CD4-positive, alpha-beta T cell treated with Interleukin-10 for 1 hour (primary cell): Measurements from ENCODE around the gene PSMD13.
A peak's percentile ranks its signal among the peaks of the same experiment; 100 is the strongest.
"Not testable (repeated sequence)": the region's sequence is repeated elsewhere in the genome, so short reads cannot be mapped to it uniquely, and the experiment has no call there.

Experiments
- DNase-seq: peaks from one replicate; pipeline ENCODE4 v3.0.0-alpha.2; 2020

PSMD13 gene

DNA sequence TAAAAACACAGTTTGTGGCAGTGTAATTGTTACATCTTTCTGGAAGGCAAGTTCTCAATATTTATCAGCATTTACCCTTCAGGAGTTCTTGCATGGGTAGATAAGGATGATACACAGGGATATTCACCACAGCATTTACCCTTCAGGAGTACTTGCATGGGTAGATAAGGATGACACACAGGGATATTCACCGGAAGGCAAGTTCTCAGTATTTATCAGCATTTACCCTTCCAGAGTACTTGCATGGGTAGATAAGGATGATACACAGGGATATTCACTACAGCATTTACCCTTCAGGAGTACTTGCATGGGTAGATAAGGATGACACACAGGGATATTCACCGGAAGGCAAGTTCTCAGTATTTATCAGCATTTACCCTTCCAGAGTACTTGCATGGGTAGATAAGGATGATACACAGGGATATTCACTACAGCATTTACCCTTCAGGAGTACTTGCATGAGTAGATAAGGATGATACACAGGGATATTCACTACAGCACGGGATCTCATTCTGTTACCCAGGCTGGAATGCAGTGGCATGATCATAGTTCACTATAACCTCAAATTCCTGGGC, 16.0 kb upstream of the PSMD13 start:
- not testable (repeated sequence) for DNase-seq

DNA sequence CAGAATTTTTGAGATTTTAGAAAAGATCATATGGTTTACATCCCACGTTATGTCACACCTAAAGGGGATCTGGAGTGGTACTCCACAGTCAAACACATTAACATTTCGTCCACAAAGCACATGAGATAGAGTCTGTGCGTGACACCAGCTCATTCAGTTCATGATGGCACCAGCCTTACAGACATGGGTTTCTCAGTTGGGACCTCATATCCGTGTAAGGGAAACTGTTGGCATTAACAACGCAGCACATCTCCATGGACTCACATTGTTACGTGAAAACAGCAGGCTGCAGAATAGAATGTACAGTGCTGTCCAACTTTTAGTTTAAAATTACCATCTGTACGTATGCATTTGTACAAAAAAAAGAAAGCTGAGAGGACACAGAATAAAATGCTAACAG, 15.2 kb upstream of the PSMD13 start:
- no peak for DNase-seq

DNA sequence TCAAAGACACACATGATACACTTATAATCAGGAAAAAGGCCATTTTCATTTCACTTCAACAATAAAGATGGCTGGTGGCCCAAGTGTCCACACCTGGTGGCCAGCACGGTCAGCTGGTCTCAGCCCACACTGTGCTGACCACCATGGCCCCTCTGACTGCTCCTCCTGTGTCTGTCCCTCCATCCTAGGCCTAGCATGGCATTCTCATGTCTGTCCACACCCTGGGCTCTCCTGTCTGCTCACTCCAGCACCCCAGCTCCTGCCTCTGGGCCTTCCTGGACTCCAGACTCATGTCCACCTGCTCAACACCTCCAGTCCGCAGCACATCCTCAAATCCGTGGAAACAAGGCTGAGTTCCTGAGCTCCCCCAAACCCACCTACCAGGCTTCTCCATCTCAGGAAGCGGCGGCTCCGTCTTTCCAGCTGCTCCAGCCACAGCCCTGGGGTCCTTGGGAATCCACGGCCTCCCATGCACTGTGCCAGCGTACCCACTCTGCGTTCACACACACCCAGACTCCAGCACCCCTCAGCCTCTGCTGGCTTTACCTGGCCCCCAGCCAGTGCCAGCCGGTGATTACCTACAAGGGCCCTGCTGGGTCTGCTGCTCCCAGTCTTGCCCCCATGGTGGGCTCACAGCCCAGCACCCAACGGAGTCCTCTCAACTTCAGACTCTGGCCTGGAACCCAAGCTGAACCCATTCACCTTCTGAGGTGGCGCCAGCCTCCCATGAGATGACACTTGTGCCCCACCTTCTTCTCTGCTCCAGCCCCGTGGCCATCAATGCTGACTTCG, 14.6 kb upstream of the PSMD13 start:
- no peak for DNase-seq

DNA sequence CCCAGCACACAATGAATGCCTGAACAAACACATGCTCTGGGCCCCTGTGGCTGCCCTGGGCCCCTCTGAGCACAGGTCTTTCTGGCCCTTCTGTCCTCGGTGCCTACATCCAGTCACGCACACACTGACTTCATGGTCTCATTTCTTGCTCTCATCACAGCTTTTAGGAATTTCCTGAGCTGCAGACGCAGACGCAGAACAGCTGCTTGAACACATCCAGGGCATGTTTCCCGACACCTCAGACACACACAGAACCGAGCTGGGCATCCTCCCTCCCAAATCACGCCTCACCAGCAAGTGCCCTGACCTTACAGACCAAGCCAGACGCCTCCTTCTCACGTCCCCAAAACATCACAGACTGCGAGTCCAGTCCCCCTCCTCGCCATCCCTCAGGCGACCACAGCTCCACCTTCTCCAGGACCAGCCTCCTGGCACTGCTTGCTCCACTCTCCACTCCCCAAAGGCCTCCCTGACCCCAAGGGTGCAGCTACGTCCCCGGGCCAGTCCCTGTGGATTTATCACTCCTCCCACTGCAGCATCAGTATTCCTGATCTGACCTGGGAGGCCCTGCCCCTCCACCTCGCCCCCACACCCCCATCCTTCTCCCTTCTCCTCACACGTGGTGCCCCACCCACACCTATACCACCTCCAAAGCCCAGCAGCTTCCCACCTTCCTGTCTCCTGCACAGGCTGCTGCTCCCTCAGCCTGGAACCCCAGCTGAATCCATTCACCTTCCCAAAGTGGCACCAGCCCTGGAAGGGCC, 13.6 kb upstream of the PSMD13 start:
- DNase-seq = no peak

DNA sequence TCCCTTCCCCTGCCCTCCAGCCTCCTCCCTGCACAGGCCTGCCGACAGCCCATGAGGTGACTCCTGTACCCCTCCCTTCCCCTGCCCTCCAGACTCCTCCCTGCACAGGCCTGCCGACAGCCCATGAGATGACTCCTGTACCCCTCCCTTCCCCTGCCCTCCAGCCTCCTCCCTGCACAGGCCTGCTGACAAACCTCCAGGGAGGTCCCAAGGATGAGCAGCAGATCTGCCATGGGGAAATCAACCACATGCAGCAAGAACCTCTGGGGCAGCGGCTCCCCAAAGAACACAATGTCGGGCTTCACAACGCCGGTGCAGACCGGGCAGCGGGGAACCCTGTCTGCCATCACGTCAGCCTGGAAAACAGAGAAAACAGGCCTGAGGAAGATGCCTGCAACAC, 12.9 kb upstream of the PSMD13 start:
- no peak for DNase-seq

DNA sequence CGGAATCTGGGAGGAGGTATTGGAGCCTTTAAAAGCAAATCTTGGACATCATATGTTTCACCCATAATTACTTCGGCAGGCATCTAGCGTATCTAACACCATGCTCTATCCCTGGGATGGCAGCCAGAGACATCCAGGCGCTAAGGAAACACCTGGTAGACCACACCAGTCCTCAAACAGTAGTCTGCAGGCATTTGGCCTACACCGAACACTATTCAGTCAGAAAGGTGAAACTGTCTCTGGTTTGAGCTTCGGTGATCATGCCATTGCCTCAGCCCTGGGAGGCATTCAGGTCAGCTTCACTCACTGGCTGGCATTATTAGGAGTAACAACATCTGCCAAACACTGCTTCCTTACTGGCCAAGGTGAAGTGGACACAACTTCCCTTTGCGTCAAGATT, 12.4 kb upstream of the PSMD13 start:
- DNase-seq = no peak

DNA sequence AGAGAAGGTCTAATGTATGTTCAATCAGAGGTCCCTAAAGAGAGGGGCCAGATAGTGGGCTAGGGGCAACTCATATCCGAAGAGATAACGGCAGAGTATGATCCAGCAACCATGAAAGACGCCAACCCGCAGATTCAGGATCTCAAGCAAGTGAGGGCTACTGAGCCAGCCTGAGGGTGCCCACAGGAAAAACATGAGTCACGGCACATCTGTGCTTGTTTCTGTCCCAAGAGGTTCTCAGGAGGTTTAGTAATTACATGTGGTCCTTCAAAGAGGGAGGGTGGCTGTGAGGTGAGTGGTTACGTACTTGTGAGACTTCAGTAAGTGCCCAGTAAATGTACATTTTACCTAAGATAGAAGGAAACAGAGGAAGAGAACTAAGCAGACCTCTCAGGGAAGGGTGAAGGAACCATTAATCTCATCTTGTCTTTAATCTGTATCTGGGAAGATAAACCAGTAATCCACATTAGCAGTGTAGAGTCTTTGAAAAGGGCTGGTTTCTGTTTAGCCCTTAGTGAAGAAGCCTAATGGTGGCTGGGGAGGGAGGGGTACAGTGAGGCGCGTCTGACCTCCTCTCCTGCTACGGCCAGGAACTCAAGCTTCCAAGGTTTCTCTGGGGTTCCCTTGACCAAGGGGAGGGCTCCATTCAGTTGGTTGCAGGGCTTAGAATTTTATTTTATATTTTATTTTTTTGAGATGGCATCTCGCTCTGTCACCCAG, 10.9 kb upstream of the PSMD13 start:
- no peak for DNase-seq

DNA sequence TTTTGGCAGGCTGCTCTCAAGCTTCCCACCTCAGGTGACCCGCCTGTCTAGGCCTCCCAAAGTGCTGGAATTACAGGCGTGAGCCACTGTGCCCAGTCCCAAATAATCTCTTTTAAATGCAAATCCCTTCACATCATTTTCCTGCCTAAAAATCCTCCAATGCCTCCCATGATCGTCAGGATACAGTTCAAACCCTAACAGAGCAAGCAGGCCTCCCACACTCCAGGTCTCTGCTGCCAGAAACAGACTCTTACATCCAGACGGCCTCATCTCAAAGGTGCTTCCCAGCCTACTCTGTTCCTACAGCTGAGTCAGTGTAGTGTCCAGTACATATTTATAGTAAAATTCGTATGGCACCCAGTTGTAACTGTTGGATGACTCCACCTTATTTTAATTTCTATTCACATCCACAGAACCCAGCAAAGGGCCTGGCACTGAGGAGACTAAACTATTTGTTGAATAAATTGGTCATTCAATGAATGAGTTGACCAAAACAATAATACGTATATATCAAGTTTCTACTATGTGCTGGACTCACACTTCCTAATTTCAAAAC, 8.9 kb upstream of the PSMD13 start:
- no peak for DNase-seq

DNA sequence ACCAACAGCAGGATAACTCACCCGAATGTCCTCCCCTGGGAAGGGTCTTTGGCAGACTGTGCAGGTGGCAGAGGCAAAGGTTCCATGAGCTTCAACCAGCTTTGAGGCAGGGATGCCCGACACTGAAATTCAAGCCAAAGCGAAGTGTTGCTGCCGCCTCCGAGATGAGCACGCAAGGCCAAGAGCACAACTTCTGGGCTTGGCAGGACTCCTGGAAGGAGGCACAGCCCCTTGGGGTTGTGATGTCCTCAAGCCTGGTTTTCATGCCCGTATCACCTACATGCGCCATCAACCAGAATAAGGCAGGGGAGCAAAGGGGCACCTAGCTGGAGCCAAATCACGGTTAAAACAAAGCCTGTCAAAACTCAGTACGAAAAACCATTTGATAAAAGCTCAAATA, 6.3 kb upstream of the PSMD13 start:
- DNase-seq = no peak

DNA sequence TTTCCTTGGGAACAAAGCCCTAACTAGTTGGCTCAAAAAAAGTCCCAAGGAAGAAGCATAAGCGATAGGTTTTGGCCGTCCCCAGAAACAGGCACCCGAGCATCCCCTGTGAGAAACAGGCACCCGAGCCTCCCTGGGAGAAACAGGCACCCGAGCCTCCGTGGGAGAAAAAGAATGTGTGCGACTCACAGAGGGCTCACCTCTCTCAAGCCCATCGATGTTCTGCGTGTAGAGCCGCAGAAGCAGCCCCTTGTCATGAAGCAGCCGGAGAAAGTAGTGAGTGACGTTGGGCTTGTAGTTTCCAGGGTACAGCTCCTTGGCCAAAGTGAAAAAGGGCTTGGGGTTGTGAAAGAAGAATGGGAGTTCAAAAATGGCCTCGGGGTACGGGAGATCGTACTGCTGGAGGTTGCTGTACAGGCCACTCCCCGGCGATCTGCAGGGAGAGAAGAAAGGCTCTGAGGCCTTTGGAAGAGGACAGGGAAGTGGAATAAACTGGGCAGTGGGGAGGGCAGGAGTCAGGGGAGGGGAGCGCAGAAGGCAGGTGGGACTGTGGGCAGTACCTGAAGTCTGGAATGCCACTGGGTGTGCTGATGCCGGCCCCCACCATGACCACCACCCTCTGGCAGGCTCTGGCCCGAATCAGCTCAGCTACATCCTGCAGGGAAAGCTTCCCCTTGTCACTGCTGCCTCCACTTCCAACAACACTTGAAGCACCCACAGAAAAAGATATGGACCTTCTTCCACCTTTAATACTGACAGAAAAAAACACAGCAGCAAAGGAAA, 3.8 kb upstream of the PSMD13 start:
- DNase-seq = no peak

DNA sequence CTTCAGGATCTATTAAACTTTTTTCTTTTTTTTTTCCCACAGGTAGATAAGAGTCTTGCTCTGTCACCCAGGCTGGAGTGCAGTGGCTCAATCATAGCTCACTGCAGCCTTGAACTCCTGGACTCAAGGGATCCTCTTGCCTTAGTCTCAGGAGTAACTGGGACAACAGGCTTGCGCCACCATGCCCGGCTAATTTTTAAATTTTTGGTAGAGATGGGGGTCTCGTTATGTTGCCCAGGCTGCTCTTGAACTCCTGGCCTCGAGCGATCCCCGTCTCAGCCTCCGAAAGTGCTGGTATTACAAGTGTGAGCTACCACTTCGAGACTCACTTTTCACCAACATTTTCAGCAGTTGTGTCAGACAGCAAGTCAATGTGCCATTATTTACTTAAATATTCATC, 1.6 kb upstream of the PSMD13 start:
- no peak for DNase-seq

DNA sequence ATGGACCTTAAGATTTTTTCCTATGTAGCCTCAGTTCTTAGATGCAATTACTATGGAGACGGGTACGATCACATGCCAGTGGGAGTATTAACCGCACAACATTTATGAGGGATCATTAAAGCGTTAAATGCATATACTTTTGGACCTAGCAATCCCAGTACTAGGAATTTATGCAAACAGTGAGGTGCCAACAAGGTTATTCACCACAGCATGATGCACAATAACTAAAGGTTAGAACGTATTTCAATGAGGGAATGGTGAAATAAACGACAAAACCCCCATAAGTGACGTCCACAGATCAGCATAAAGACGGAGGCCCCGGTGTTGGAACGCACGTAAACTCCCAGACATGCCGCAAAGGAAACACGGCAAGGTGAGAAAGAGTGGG, 1.2 kb upstream of the PSMD13 start:
- peak; percentile 64 for DNase-seq

DNA sequence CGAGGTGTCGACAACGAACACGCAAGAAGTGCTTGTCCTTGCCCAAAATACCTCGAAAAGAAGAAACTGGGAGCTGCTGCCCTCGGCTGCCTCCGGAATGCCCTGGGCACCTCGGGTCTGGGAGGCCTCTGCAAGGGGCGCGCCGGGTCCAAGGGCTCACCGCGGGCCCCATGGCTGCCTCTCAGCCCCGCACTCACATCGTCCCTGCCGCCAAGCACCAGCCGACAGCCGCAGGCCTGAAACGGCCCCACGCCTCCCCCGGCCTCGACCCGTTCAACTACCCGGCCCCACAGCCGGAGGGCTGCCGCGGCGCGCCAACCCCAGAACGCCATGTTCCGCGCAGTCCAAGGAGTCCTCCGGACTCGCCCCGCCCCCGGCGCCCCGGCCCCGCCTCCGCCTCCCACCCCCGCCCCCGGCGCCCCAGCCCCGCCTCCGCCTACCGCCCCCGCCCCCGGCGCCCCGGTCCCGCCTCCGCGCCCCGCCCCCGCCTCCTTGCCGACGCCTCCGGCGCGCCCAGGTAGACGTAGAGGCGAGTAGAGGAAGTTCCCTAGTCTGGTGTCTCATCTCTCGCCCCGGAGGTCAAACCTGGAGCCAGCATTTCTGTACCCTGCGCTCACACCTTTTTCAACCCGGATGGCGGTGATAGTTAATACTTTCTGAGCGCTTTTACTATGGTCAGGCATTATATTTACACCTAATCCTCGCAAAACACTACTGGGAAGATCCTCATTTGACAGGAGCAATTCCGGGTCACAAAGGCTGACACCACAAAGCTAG, 591 bp upstream of the PSMD13 start, which contains the start of gene SIRT3:
Gene SIRT3, minus strand, starts transcription at position 346 of the 777 bp plus-strand sequence. Its CDS starts 14 bp downstream, at position 332.
- DNase-seq = peak; percentile 91

DNA sequence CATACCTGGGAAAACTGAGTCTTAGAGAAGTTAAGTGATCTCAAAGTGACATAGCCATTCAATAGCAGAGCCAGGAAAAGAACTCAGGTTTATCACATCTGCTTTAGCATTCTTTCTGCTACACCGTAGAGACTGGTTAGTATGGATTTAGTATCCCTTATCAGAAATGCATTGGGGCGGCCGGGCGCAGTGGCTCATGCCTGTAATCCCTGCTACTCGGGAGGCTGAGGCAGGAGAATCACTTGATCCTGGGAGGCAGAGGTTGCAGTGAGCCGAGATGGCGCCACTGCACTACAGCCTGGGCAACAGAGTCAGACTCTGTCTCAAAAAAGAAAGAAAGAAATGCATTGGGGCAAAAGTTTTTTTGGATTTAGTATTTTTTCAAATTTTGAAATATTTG, 1.6 kb downstream of the PSMD13 start:
- not testable (repeated sequence) for DNase-seq

DNA sequence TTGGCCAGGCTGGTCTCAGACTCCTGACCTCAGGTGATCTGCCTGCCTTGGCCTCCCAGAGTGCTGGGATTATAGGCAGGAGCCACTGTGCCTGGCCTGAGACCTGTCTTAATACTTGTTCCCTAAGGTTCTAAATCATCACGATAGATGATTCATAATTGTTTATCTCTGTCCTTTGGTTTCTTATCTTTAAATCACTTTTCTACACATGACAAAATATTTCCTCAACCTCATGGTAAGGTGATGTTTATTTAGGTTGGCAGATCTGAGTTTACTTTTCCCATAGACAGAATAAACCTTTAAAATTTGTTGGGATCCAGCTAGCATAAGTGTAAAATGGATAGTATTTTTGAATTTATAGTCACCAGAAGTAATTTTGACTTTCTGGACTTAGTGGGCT, 3.5 kb downstream of the PSMD13 start:
- DNase-seq = no peak

DNA sequence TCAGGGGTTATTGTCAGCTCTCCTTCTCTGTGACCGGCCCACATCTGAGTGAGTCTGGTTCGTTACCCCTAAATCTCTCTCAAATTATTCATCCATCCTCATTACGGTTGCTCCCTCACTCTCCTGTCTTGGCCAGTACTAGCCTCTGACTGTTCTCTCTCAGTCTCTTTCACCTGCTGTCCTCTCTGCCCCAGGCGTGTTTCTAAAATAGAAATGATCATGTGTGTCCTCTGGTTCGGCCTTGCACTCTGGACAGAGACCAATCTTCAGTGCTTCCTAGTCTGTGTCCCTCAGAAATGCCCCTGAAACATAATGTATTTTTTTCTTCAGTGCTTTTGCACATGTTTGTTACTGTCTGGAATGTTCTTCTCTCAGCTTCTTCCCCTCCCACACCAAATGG, 4.9 kb downstream of the PSMD13 start:
- DNase-seq = no peak

DNA sequence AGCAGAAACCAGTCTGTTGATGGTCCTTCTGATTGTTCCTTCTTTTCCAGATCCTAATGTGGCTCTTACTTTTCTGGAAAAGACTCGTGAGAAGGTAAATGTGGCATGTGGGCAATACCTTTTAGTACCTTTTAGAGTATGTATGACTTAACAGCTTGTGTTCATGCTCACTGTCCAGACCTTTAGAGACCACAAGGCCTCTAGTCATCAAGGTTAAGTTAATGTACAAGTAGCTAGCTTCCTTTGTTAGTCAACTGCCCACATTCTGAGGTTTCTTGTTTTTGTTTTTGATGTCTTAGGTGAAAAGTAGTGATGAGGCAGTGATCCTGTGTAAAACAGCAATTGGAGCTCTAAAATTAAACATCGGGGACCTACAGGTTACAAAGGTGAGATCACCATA, 7.6 kb downstream of the PSMD13 start:
- DNase-seq = no peak

DNA sequence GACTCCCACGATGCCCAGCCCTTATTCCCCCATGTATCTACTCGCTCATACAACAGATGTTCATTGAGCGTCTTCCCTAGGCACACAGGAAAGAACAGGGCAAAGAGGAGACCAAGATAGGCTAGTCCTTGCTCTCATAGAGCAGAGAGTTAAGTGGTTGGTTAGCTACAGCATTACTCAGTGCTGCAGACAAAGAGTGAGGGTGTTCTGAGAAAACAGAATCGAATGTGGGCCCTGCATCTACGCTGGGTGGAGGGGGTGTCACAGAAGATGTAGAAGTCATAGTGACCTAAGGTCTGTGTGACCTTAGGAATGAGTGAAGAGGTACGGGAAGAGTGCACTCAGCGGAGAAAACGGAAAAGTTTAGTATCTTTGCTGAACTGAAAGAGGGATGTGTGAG, 12.3 kb downstream of the PSMD13 start:
- no peak for DNase-seq

DNA sequence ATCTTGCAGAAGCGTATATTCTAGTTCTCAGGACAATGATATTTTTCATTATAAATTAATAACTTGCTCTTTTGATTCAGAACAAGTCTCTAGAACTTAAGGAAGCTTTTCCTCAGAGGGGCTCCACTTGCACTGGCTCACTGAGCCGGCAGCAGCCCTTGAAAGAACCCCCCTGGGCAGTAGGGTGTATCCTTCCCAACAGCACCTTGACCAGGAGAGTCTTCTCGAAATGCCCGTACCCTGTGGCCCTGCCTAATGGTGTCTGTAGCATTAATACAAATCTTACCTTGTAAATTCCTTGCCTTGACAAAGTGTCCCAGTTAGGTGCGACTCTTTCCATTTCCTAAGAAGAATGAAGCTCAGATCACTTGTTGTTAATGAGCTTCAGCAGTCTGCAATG, 13.5 kb downstream of the PSMD13 start:
- DNase-seq = no peak

DNA sequence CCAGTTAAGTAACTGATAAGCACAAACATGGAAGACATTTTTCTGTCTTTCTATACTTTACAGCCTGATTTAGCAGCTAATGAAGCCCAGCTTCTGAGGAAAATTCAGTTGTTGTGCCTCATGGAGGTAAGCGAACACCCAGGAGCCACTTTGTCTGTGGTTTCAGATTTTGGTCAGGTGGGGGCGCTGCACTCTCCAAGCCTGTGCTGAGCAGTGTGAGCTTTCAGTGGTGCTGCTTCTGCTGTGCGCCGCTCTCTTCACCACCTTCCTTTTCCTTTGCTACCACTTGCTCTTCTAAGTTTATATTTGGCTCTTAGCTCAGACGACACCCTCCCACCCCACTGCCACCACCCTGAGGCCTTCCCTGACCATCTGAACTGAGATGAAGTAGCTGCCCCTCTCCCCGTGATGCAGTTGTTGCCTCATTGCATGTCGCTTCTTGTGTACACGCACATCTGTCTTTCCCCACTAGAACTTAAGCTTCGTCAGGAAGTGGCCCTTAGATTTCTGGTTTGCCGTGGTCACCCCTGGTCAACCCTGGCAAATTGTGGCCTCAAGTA, 14.0 kb downstream of the PSMD13 start:
- peak; percentile 86 for DNase-seq

DNA sequence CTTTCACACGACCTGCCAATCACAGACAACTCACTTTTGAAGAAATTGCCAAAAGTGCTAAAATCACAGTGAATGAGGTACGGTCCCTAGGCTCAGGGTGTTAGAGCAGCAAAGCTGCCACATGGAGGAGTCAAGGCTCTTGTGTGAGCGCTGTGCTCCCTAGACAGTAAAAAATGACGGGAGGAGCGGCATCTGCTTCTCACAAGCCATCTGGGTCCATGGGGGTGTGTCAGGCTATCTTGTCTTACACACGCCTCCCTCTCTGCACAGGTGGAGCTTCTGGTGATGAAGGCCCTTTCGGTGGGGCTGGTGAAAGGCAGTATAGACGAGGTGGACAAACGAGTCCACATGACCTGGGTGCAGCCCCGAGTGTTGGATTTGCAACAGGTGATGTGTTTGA, 14.8 kb downstream of the PSMD13 start:
- no peak for DNase-seq
